BJ (cell line): ENCODE results near the gene RCOR1. TPM values are rescaled to one million over a fixed set of nuclear protein-coding genes. Genes with fewer than 3 reads are reported as not detected.
"Not testable (repeated sequence)": the region's sequence is repeated elsewhere in the genome, so short reads cannot be mapped to it uniquely, and the experiment has no call there.

Experiments
- CTCF ChIA-PET: fragments of 350-600 bp; formaldehyde crosslinking; extraction: SDS; loops from one replicate; lab custom pipeline; 2021; ENCODE audit warnings: antibody characterized with exemption, inconsistent platforms; lab: Yijun Ruan, JAX
- POLR2A ChIA-PET: fragments of 300-600 bp; sonication (Branson Sonifier 250); formaldehyde crosslinking; extraction: SDS; loops from one replicate; lab custom pipeline; 2021; ENCODE audit warnings: antibody characterized with exemption; lab: Charles Lee
- DNase-seq: peaks from one replicate; pipeline ENCODE4 v3.0.0-alpha.2; 2011; ENCODE audit warnings: low read depth
- H3K27me3 ChIP-seq: 2 replicates; pipeline ENCODE4 v1.6.0; 2011; ENCODE audit warnings: low read length; ENCODE audit not compliant: control insufficient read depth, insufficient read depth
- H3K36me3 ChIP-seq: 2 replicates; pipeline ENCODE4 v1.5.1; 2011; ENCODE audit warnings: low read length; ENCODE audit not compliant: control insufficient read depth, insufficient read depth
- H3K4me3 ChIP-seq: 2 replicates; pipeline ENCODE4 v1.5.1; 2011; ENCODE audit warnings: low read depth, mild to moderate bottlenecking, control low read depth, low read length
- polyA plus RNA-seq: library from polyadenylated mRNA; depleted of rRNA; stranded (reverse); fragments of >200 nt; gene quantifications from 2 replicates; pipeline ENCODE4 v1.2.3, GENCODE V29; 2011
- TF ChIP-seq, protein P1 (sequence below): IDR thresholded peaks from 2 replicates; pipeline ENCODE4 v1.5.1; 2011; ENCODE audit warnings: low read depth, mild to moderate bottlenecking, control low read depth, inconsistent platforms, low read length, moderate library complexity; ENCODE audit not compliant: insufficient read depth

The RCOR1 gene
- polyA plus RNA-seq, 1 experiment: 7.9 TPM

DNA sequence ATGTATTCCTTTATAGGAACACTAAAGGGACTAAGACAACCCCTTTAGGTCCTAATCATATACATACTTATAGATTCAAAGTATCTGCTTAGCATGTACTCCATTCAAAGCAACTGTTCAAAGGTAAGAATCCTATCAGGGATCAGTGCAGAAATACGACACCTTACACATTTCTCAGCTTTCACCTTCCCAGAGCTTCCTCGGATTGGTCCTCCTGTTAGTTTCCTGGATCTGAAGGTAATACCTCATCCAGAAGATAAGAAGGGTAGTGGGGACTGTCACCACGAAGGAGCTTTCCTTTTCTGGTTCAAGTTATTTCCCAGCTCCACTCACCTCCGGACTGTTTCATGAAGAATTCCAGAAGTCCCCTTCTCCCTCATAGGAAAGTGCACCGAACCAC lies 38.0 kb downstream of the RCOR1 start:
- ChIA-PET CTCF (interaction anchor here (0.9 to 2.2 kb wide), 2 partner anchors 18 to 36 kb away, joined by 3 to 12 read pairs; no protein-coding TSS in a partner anchor), POLR2A (no interaction called here)
- H3K36me3 ChIP-seq: no peaks in the 10 kb centered on the region; the same call in 1 of the 2 replicates
- no peaks in the 10 kb centered on the region for H3K27me3 ChIP-seq
- TF ChIP-seq, protein P1, sequence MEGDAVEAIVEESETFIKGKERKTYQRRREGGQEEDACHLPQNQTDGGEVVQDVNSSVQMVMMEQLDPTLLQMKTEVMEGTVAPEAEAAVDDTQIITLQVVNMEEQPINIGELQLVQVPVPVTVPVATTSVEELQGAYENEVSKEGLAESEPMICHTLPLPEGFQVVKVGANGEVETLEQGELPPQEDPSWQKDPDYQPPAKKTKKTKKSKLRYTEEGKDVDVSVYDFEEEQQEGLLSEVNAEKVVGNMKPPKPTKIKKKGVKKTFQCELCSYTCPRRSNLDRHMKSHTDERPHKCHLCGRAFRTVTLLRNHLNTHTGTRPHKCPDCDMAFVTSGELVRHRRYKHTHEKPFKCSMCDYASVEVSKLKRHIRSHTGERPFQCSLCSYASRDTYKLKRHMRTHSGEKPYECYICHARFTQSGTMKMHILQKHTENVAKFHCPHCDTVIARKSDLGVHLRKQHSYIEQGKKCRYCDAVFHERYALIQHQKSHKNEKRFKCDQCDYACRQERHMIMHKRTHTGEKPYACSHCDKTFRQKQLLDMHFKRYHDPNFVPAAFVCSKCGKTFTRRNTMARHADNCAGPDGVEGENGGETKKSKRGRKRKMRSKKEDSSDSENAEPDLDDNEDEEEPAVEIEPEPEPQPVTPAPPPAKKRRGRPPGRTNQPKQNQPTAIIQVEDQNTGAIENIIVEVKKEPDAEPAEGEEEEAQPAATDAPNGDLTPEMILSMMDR: no peak
- no peak for DNase-seq
- no peak overlapping the region for H3K4me3 ChIP-seq

GRCh38 chr14:102630881-102631280 lies 38.4 kb downstream of the RCOR1 start:
- Histone ChIP-seq H3K4me3 (no peak overlapping the region), H3K27me3 (no peaks in the 10 kb centered on the region), H3K36me3 (no peaks in the 10 kb centered on the region; the same call in 1 of the 2 replicates)
- POLR2A ChIA-PET: no interaction called here
- CTCF ChIA-PET: interaction anchor here (0.9 to 1.2 kb wide), 2 partner anchors 10 to 17 kb away, joined by 3 read pairs; no protein-coding TSS in a partner anchor
- DNase-seq: no peak
- TF ChIP-seq, protein P1: no peak

DNA sequence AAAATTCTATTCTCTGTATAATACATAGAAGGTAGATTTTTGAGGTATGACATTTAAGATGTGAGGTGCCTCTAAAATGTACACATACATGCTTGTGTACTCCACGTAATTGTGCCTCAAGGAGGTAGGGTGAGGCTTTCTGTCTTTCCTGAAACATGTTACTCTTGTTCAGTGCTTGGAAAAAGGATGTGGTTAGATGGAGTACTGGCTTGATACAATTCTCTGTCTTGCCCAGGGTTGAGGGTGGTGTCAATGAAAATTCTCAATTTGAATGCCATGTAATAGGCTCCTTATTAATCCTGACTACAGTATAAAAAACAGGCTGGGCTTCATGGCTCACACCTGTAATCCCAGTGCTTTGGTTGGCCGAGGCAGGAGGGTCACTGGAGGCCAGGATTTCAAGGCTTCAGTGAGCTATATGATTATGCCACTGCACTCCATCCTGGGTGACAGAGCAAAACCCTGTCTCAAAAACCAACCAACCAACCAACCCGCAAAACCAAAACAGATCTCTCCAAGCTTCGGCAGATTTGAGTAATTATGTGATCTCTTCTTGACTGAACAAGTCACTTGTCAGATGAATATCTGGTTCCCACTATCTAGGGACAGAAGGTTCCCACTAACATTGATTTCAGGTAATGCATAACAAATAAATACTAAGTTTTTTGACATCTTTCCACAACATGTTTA lies 41.6 kb downstream of the RCOR1 start:
- Histone ChIP-seq H3K27me3 (no peaks in the 10 kb centered on the region), H3K36me3 (no peaks in the 10 kb centered on the region), H3K4me3 (no peak overlapping the region)
- POLR2A ChIA-PET: no interaction called here
- DNase-seq: no peak
- CTCF ChIA-PET: no interaction called here
- TF ChIP-seq, protein P1: no peak

DNA sequence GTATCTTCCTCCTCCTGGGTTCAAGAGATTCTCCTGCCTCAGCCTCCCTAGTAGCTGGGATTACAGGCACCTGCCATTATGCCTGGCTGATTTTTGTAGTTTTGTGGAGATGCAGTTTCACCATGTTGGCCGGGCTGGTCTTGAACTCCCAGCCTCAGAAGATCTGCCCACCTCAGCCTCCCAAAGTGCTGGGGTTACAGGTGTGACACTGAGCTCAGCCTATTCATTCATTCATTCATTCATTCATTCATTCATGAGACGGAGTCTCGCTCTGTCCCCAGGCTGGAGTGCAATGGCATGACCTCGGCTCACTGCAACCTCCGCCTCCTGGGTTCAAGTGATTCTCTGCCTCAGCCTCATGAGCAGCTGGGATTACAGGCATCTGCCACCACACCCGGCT lies 47.2 kb downstream of the RCOR1 start:
- DNase-seq, H3K4me3 ChIP-seq, H3K27me3 ChIP-seq, H3K36me3 ChIP-seq, POLR2A ChIA-PET: not testable (repeated sequence)
- CTCF ChIA-PET: interaction anchor here (0.6 to 1.3 kb wide), 2 partner anchors 10 to 244 kb away, joined by 3 to 5 read pairs; no protein-coding TSS in a partner anchor

GRCh38 chr14:102644523-102644922 lies 52.1 kb downstream of the RCOR1 start:
- CTCF ChIA-PET: interaction anchor here (0.8 to 2.2 kb wide), 2 partner anchors 50 kb away, joined by 3 to 11 read pairs; no protein-coding TSS in a partner anchor
- POLR2A ChIA-PET: no interaction called here
- Histone ChIP-seq H3K27me3 (no peaks in the 10 kb centered on the region), H3K4me3 (no peak overlapping the region), H3K36me3 (no peaks in the 10 kb centered on the region)
- TF ChIP-seq, protein P1: no peak
- no peak for DNase-seq
